HepG2 (cell line): ENCODE data around the gene URM1. TPM values are rescaled to one million over a fixed set of nuclear protein-coding genes. Genes with fewer than 3 reads are reported as not detected.
A peak's percentile ranks its signal among the peaks of the same experiment; 100 is the strongest.

Experiments used
- FOXM1 ChIP-seq: sonication (generic); formaldehyde crosslinking; IDR thresholded peaks from 2 replicates; pipeline ENCODE4 v1.5.0; 2020; ENCODE audit warnings: missing genetic modification reagents
- HIVEP1 ChIP-seq: sonication (generic); formaldehyde crosslinking; IDR thresholded peaks from 2 replicates; pipeline ENCODE4 v1.4.0; 2020; ENCODE audit warnings: mild to moderate bottlenecking, missing genetic modification reagents
- HOXD1 ChIP-seq: sonication (generic); formaldehyde crosslinking; IDR thresholded peaks from 2 replicates; pipeline ENCODE4 v1.5.0; 2020; ENCODE audit warnings: missing genetic modification reagents
- KDM2A ChIP-seq: sonication (generic); formaldehyde crosslinking; IDR thresholded peaks from 2 replicates; pipeline ENCODE4 v1.4.0; 2020; ENCODE audit warnings: low read depth, missing genetic modification reagents, borderline replicate concordance
- RBM22 ChIP-seq: fragments of 200-400 bp; formaldehyde crosslinking; optimal IDR thresholded peaks from 2 replicates; pipeline ENCODE3; 2017; ENCODE audit warnings: mild to moderate bottlenecking, low read length, moderate library complexity
- THRA ChIP-seq: sonication (generic); formaldehyde crosslinking; IDR thresholded peaks from 2 replicates; pipeline ENCODE4 v1.4.0; 2020; ENCODE audit warnings: missing genetic modification reagents, borderline replicate concordance
- ZNF350 ChIP-seq: sonication (generic); formaldehyde crosslinking; IDR thresholded peaks from 2 replicates; pipeline ENCODE4 v1.4.0; 2020; ENCODE audit warnings: mild to moderate bottlenecking, low read depth, missing genetic modification reagents, borderline replicate concordance
- ZNF720 ChIP-seq: sonication (generic); formaldehyde crosslinking; IDR thresholded peaks from 2 replicates; pipeline ENCODE4 v1.4.0; 2020; ENCODE audit warnings: missing genetic modification reagents
- ZNF740 ChIP-seq: sonication (generic); formaldehyde crosslinking; IDR thresholded peaks from 2 replicates; pipeline ENCODE4 v1.4.0; 2020; ENCODE audit warnings: missing genetic modification reagents
- ZNF772 ChIP-seq: sonication (generic); formaldehyde crosslinking; IDR thresholded peaks from 2 replicates; pipeline ENCODE4 v1.5.0; 2020; ENCODE audit warnings: mild to moderate bottlenecking, missing genetic modification reagents
- polyA plus RNA-seq, 8 experiments: library from polyadenylated mRNA; depleted of rRNA in 3 of 8; stranded (reverse) in 7 of 8; unstranded in 1 of 8; fragments of >200 nt; fragmentation: Illumina TruSeq in 4 of 8; extraction: Trizol in 4 of 8; gene quantifications; 2 replicates each; pipeline versions ENCODE4 v1.2.1 to v1.2.3, GENCODE V29; 2011 to 2016; ENCODE audit warnings: low read depth in 4 of 8, missing spikeins in 1 of 8, mixed read lengths in 1 of 8; ENCODE audit not compliant: insufficient read depth in 1 of 8
- total RNA-seq, 5 experiments: library from RNA; depleted of rRNA; stranded (reverse); fragments of >200 nt; fragmentation: Illumina TruSeq; extraction: Trizol; gene quantifications; 2 replicates each; pipeline ENCODE4 v1.2.3, GENCODE V29; 2016; ENCODE audit warnings: low read depth in 1 of 5
- TF ChIP-seq, protein P1 (sequence below): sonication (generic); formaldehyde crosslinking; IDR thresholded peaks from 2 replicates; pipeline ENCODE4; 2020; ENCODE audit warnings: missing genetic modification reagents, mild to moderate bottlenecking, borderline replicate concordance
- TF ChIP-seq, protein P2 (sequence below): sonication (generic); formaldehyde crosslinking; IDR thresholded peaks from 2 replicates; pipeline ENCODE4 v1.5.0; 2020; ENCODE audit warnings: missing genetic modification reagents, mild to moderate bottlenecking, borderline replicate concordance
- TF ChIP-seq, protein P3 (sequence below): sonication (generic); formaldehyde crosslinking; IDR thresholded peaks from 2 replicates; pipeline ENCODE4 v1.4.0; 2020; ENCODE audit warnings: missing genetic modification reagents
- TF ChIP-seq, protein P4 (sequence below): IDR thresholded peaks from 2 replicates; pipeline ENCODE4 v1.6.1; 2016; ENCODE audit warnings: control low read depth

The URM1 gene
- total and polyA plus RNA-seq, 2 of the 13 experiments (the other 11 are each of a cell fraction or from before 2014, with no cell fraction given) = 37.1 to 41.3 TPM

DNA sequence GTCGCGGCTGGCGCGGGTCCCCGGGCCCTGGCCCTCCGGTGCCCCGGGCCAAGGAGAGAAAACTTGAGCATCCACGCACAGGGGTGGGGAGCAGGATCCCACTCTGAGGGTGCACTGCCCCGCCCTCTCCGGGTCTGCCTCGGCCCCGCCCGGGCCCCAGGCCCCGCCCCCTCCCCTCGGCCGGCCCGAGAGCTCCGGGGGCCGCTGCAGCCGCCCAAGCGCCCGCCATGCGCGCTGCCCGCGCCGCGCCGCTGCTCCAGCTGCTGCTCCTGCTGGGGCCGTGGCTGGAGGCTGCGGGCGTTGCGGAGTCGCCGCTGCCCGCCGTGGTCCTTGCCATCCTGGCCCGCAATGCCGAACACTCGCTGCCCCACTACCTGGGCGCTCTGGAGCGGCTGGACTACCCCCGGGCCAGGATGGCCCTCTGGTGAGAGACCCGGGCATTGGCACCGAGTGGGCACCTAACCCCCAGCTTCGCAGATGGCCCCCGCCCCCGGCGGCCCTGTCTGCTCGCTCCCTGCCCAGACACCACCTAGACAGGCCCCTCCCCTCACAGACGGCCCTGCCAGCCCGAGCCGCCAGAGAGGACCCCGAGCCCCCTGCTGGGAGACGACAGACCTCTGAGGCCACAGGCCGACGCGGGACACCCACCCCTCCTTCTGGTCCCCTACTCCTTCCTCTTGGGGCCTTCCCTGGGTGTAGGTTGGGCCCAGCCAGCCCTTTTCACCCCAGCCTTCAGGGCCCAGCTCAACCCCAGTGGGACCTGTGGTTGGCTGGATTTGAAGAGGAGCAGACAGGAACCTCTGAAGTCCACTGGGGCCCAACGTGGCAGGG is 49.7 kb downstream of the URM1 start, which contains the start of gene CERCAM (continued):
- TF ChIP-seq, protein P1, sequence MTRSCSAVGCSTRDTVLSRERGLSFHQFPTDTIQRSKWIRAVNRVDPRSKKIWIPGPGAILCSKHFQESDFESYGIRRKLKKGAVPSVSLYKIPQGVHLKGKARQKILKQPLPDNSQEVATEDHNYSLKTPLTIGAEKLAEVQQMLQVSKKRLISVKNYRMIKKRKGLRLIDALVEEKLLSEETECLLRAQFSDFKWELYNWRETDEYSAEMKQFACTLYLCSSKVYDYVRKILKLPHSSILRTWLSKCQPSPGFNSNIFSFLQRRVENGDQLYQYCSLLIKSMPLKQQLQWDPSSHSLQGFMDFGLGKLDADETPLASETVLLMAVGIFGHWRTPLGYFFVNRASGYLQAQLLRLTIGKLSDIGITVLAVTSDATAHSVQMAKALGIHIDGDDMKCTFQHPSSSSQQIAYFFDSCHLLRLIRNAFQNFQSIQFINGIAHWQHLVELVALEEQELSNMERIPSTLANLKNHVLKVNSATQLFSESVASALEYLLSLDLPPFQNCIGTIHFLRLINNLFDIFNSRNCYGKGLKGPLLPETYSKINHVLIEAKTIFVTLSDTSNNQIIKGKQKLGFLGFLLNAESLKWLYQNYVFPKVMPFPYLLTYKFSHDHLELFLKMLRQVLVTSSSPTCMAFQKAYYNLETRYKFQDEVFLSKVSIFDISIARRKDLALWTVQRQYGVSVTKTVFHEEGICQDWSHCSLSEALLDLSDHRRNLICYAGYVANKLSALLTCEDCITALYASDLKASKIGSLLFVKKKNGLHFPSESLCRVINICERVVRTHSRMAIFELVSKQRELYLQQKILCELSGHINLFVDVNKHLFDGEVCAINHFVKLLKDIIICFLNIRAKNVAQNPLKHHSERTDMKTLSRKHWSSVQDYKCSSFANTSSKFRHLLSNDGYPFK (CRISPR knock-in tag) = no peak
- TF ChIP-seq KDM2A (peak; percentile 49; the same call in 1 of the 2 replicates), ZNF720 (CRISPR knock-in tag) (no peak), HIVEP1 (0 out of 2 replicates have a peak, but pooled peaks have one; percentile 26), THRA (no peak), ZNF740 (CRISPR knock-in tag) (no peak), ZNF772 (CRISPR knock-in tag) (no peak), RBM22 (no peak), FOXM1 (no peak), HOXD1 (CRISPR knock-in tag) (no peak), ZNF350 (CRISPR knock-in tag) (no peak)
- TF ChIP-seq, protein P2, sequence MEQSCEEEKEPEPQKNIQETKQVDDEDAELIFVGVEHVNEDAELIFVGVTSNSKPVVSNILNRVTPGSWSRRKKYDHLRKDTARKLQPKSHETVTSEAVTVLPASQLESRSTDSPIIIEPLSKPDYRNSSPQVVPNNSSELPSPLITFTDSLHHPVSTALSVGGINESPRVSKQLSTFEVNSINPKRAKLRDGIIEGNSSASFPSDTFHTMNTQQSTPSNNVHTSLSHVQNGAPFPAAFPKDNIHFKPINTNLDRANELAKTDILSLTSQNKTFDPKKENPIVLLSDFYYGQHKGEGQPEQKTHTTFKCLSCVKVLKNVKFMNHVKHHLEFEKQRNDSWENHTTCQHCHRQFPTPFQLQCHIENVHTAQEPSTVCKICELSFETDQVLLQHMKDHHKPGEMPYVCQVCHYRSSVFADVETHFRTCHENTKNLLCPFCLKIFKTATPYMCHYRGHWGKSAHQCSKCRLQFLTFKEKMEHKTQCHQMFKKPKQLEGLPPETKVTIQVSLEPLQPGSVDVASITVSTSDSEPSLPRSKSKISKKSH (CRISPR knock-in tag) = no peak; the same call in 1 of the 2 replicates
- TF ChIP-seq, protein P3, sequence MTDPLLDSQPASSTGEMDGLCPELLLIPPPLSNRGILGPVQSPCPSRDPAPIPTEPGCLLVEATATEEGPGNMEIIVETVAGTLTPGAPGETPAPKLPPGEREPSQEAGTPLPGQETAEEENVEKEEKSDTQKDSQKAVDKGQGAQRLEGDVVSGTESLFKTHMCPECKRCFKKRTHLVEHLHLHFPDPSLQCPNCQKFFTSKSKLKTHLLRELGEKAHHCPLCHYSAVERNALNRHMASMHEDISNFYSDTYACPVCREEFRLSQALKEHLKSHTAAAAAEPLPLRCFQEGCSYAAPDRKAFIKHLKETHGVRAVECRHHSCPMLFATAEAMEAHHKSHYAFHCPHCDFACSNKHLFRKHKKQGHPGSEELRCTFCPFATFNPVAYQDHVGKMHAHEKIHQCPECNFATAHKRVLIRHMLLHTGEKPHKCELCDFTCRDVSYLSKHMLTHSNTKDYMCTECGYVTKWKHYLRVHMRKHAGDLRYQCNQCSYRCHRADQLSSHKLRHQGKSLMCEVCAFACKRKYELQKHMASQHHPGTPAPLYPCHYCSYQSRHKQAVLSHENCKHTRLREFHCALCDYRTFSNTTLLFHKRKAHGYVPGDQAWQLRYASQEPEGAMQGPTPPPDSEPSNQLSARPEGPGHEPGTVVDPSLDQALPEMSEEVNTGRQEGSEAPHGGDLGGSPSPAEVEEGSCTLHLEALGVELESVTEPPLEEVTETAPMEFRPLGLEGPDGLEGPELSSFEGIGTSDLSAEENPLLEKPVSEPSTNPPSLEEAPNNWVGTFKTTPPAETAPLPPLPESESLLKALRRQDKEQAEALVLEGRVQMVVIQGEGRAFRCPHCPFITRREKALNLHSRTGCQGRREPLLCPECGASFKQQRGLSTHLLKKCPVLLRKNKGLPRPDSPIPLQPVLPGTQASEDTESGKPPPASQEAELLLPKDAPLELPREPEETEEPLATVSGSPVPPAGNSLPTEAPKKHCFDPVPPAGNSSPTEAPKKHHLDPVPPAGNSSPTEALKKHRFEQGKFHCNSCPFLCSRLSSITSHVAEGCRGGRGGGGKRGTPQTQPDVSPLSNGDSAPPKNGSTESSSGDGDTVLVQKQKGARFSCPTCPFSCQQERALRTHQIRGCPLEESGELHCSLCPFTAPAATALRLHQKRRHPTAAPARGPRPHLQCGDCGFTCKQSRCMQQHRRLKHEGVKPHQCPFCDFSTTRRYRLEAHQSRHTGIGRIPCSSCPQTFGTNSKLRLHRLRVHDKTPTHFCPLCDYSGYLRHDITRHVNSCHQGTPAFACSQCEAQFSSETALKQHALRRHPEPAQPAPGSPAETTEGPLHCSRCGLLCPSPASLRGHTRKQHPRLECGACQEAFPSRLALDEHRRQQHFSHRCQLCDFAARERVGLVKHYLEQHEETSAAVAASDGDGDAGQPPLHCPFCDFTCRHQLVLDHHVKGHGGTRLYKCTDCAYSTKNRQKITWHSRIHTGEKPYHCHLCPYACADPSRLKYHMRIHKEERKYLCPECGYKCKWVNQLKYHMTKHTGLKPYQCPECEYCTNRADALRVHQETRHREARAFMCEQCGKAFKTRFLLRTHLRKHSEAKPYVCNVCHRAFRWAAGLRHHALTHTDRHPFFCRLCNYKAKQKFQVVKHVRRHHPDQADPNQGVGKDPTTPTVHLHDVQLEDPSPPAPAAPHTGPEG (CRISPR knock-in tag) = no peak
- TF ChIP-seq, protein P4, sequence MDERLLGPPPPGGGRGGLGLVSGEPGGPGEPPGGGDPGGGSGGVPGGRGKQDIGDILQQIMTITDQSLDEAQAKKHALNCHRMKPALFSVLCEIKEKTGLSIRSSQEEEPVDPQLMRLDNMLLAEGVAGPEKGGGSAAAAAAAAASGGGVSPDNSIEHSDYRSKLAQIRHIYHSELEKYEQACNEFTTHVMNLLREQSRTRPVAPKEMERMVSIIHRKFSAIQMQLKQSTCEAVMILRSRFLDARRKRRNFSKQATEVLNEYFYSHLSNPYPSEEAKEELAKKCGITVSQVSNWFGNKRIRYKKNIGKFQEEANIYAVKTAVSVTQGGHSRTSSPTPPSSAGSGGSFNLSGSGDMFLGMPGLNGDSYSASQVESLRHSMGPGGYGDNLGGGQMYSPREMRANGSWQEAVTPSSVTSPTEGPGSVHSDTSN (CRISPR knock-in tag) = no peak
